Panc1 (cell line): Measurements from ENCODE around the gene ZNF502. TPM values are rescaled to one million over a fixed set of nuclear protein-coding genes. Genes with fewer than 3 reads are reported as not detected.

Experiments used
- ATAC-seq: fragments of 200-7000 bp; cut with Tn5 transposase; 2 replicates; pipeline ENCODE4 v1.9.1; 2020; ENCODE audit warnings: mild to moderate bottlenecking, moderate library complexity
- BruUV-seq: library from RNA; stranded (reverse); fragments of 400-500 nt; replicated peaks from 2 replicates; lab custom pipeline; 2021; lab: Mats Ljungman, UMichigan
- CTCF ChIA-PET: fragments of 300-600 bp; sonication (Branson Sonifier 250); formaldehyde crosslinking; loops from one replicate; lab custom pipeline; 2022; ENCODE audit warnings: antibody characterized with exemption; lab: Charles Lee
- POLR2A ChIA-PET: fragments of 300-600 bp; sonication (Branson Sonifier 250); formaldehyde crosslinking; loops from one replicate; lab custom pipeline; 2022; ENCODE audit warnings: antibody characterized with exemption; lab: Charles Lee
- DNase-seq: peaks from one replicate; pipeline ENCODE4 v3.0.0-alpha.2; 2010; ENCODE audit warnings: low read depth, low spot score
- H3K27ac ChIP-seq: 2 replicates; pipeline ENCODE4 v1.5.1; 2011; ENCODE audit warnings: mild to moderate bottlenecking, low read length, inconsistent platforms
- H3K27me3 ChIP-seq: fragments of 200-500 bp; sonication (Bioruptor generic); 2 replicates; pipeline ENCODE4 v1.6.0; 2014; ENCODE audit warnings: low read length, inconsistent platforms; ENCODE audit not compliant: control insufficient read depth, insufficient read depth
- H3K36me3 ChIP-seq: fragments of 200-500 bp; sonication (Bioruptor generic); 2 replicates; pipeline ENCODE4 v1.5.1; 2014; ENCODE audit warnings: inconsistent platforms, mild to moderate bottlenecking, low read length, moderate library complexity; ENCODE audit not compliant: control insufficient read depth, insufficient read depth
- H3K4me1 ChIP-seq: 2 replicates; pipeline ENCODE4 v1.5.1; 2011; ENCODE audit warnings: inconsistent platforms, mild to moderate bottlenecking, low read length, moderate library complexity; ENCODE audit not compliant: control insufficient read depth, insufficient read depth
- H3K4me3 ChIP-seq, 2 experiments: 2 replicates each; pipeline ENCODE4 v1.5.1; 2011 to 2012; ENCODE audit warnings: low read depth in 2 of 2, low read length in 2 of 2, mild to moderate bottlenecking in 2 of 2, inconsistent platforms in 1 of 2, moderate library complexity in 1 of 2
- H3K9me3 ChIP-seq: fragments of 200-500 bp; sonication (Bioruptor generic); 2 replicates; pipeline ENCODE4 v1.5.1; 2014; ENCODE audit warnings: low read depth, mild to moderate bottlenecking, inconsistent platforms, low read length, moderate library complexity; ENCODE audit not compliant: control insufficient read depth, insufficient read depth
- POLR2AphosphoS5 ChIP-seq: IDR thresholded peaks from 2 replicates; pipeline ENCODE4 v1.6.1; 2012; ENCODE audit warnings: mild to moderate bottlenecking, low read depth, low read length, moderate library complexity
- SIN3A ChIP-seq: IDR thresholded peaks from 2 replicates; pipeline ENCODE4 v1.6.1; 2012; ENCODE audit warnings: low read depth, mild to moderate bottlenecking, low read length, moderate library complexity, borderline replicate concordance; ENCODE audit not compliant: insufficient read depth
- TCF7L2 ChIP-seq: IDR thresholded peaks from 2 replicates; pipeline ENCODE4 v1.6.1; 2011; ENCODE audit warnings: mild to moderate bottlenecking, low read depth, low read length, inconsistent platforms
- in situ Hi-C: cut with HindIII; loops from 2 replicates; pipeline ENCODE4 v1.10.0; 2016; ENCODE audit warnings: low sequenced_read_pairs, low pct_unique_long_range_greater_than_20kb
- intact Hi-C: fragments of 100-400 bp; cut with micrococcal nuclease; formaldehyde crosslinking; loops from one replicate; pipeline ENCODE4 v1.10.0; 2022; ENCODE audit not compliant: unreplicated experiment
- total RNA-seq: library from RNA; stranded (reverse); gene quantifications from one replicate; pipeline ENCODE4 v1.2.1, GENCODE V29; 2021; ENCODE audit not compliant: unreplicated experiment
- TF ChIP-seq, protein P1 (sequence below), 2 experiments: IDR thresholded peaks; 2 replicates each; pipeline ENCODE4 v1.6.1; 2011 to 2012; ENCODE audit warnings: low read depth in 2 of 2, control low read depth in 1 of 2, low read length in 1 of 2, mild to moderate bottlenecking in 1 of 2, moderate library complexity in 1 of 2; ENCODE audit not compliant: insufficient read depth in 1 of 2
- TF ChIP-seq, protein P2 (sequence below): fragments of 450-650 bp; IDR thresholded peaks from 2 replicates; pipeline ENCODE4 v1.5.1; 2017; ENCODE audit warnings: mild to moderate bottlenecking

The ZNF502 gene
- total RNA-seq, 1 experiment from 2014 or later, result not detected

DNA sequence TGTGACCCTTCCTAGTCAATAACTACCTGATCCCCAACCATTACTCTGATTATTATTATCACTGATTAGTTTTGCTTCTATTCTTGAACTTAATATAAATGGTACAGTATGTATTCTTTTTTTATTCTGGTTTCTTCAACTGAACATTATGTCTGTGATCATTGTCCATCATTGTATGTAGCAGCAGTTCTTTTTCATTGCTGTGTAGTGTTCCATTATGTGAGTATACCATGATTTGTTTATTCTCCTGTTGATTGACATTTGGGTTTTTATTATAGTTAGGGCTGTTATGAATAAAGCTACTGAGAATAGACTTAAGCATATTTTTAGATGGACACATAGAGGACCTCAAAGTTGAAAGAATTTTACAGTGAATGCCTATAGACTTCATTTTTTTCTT lies 51.8 kb downstream of the ZNF502 start:
- ChIA-PET CTCF (no interaction called here), POLR2A (no interaction called here)
- Histone ChIP-seq H3K4me1 (no peaks in the 10 kb centered on the region), H3K27ac (no peak overlapping the region), H3K9me3 (peaks cover 9% of the 10 kb centered on the region; the same call in 1 of the 2 replicates), H3K36me3 (peaks cover 3% of the 10 kb centered on the region; the same call in 1 of the 2 replicates), H3K4me3 (no peak overlapping the region), H3K27me3 (no peaks in the 10 kb centered on the region)
- in situ Hi-C loops, result no loop called here
- BruUV-seq, result no TSS peak
- no peak for ATAC-seq
- TF ChIP-seq SIN3A, result no peak
- TF ChIP-seq, protein P1, sequence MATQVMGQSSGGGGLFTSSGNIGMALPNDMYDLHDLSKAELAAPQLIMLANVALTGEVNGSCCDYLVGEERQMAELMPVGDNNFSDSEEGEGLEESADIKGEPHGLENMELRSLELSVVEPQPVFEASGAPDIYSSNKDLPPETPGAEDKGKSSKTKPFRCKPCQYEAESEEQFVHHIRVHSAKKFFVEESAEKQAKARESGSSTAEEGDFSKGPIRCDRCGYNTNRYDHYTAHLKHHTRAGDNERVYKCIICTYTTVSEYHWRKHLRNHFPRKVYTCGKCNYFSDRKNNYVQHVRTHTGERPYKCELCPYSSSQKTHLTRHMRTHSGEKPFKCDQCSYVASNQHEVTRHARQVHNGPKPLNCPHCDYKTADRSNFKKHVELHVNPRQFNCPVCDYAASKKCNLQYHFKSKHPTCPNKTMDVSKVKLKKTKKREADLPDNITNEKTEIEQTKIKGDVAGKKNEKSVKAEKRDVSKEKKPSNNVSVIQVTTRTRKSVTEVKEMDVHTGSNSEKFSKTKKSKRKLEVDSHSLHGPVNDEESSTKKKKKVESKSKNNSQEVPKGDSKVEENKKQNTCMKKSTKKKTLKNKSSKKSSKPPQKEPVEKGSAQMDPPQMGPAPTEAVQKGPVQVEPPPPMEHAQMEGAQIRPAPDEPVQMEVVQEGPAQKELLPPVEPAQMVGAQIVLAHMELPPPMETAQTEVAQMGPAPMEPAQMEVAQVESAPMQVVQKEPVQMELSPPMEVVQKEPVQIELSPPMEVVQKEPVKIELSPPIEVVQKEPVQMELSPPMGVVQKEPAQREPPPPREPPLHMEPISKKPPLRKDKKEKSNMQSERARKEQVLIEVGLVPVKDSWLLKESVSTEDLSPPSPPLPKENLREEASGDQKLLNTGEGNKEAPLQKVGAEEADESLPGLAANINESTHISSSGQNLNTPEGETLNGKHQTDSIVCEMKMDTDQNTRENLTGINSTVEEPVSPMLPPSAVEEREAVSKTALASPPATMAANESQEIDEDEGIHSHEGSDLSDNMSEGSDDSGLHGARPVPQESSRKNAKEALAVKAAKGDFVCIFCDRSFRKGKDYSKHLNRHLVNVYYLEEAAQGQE (IDR thresholded peaks at IDR 0.05; ENCODE audit: insufficient read depth in 1 of 2, low read depth in 2 of 2, low read length in 1 of 2), result no peak
- TF ChIP-seq TCF7L2, result no peak
- TF ChIP-seq, protein P2, sequence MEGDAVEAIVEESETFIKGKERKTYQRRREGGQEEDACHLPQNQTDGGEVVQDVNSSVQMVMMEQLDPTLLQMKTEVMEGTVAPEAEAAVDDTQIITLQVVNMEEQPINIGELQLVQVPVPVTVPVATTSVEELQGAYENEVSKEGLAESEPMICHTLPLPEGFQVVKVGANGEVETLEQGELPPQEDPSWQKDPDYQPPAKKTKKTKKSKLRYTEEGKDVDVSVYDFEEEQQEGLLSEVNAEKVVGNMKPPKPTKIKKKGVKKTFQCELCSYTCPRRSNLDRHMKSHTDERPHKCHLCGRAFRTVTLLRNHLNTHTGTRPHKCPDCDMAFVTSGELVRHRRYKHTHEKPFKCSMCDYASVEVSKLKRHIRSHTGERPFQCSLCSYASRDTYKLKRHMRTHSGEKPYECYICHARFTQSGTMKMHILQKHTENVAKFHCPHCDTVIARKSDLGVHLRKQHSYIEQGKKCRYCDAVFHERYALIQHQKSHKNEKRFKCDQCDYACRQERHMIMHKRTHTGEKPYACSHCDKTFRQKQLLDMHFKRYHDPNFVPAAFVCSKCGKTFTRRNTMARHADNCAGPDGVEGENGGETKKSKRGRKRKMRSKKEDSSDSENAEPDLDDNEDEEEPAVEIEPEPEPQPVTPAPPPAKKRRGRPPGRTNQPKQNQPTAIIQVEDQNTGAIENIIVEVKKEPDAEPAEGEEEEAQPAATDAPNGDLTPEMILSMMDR, result no peak
- TF ChIP-seq POLR2AphosphoS5, result no peak
- DNase-seq, result no peak
- intact Hi-C loops, result no loop called here

DNA sequence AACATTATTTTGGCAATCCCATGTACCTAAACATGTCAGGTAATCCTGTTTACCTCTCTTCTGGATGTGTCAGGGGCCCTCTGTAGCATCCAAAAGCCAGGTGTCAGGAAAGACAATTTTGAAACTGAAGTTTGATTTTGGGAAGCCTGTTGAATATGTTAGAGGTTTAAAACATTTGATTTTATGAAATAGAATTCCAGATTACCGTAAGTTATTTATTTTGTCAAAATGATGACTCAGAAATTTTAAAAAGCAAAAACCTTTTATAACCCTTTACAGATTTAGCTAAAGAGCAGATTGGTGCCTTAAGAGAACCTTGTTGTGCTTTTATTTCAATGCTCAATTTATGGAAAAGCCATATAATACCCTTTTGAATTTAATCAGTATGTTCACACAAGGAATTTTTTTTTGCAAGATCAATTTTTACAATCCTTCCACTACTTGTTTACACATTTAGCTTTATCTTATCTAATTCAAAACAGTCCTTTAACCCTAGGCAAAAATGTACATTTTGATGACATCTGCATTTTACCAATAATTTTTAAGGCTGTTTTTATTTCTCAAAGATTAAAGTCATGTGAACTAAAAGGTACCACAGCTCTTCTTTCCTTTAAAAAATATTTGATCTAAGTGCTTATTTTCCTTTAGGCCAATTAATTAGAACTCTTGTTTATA lies 59.1 kb downstream of the ZNF502 start:
- intact Hi-C loops, result no loop called here
- POLR2A ChIA-PET, result no interaction called here
- H3K9me3 ChIP-seq, result peaks cover 35% of the 10 kb centered on the region
- ATAC-seq, result no peak
- H3K27ac ChIP-seq, result no peak overlapping the region
- CTCF ChIA-PET, result no interaction called here
- no peaks in the 10 kb centered on the region for H3K27me3 ChIP-seq
- H3K36me3 ChIP-seq, result no peaks in the 10 kb centered on the region
- H3K4me1 ChIP-seq, result no peaks in the 10 kb centered on the region
- DNase-seq, result no peak
- in situ Hi-C loops, result no loop called here
- H3K4me3 ChIP-seq, result no peak overlapping the region
- no TSS peak for BruUV-seq
- TF ChIP-seq, protein P1 (IDR thresholded peaks at IDR 0.05; ENCODE audit: insufficient read depth in 1 of 2, low read depth in 2 of 2, low read length in 1 of 2), result no peak
- TF ChIP-seq SIN3A, result no peak
- TF ChIP-seq POLR2AphosphoS5, result no peak
- TF ChIP-seq TCF7L2, result no peak
- TF ChIP-seq, protein P2, result no peak
